ENCODE measurements around the gene CDK5RAP2.

DNA sequence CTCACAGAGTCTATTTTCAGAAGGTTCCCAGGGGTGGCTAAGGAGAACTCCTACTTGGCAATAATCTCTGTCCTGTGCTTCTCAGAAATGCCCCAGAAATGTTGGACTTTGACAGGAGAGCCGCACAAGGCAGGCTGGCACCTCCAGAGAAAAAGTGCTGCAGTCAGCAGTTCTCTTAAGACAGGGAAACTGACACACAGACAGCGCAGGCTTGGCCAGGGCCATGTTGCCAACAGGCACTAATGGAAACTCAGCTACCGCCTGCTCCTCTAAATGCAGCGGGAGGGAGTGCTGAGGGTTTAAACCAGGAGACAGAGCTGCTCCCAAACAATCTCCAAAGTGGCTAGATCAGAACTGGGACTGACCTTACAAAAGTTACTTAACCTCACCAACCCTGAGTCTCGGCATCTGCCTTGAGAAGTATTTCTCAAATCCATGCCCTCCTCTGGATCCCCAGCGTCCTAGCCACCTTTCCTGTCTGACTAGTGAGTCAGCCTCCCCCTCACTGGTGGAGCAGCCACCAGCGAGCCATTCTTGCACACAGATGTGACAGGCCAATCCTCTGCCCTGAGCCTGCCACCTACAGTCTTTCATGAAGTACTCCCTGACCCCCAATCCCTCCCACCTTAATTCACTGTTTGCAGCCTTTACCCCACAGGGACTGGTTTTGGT is 186.4 kb downstream of the CDK5RAP2 start:
- TF ChIP-seq, protein P1, sequence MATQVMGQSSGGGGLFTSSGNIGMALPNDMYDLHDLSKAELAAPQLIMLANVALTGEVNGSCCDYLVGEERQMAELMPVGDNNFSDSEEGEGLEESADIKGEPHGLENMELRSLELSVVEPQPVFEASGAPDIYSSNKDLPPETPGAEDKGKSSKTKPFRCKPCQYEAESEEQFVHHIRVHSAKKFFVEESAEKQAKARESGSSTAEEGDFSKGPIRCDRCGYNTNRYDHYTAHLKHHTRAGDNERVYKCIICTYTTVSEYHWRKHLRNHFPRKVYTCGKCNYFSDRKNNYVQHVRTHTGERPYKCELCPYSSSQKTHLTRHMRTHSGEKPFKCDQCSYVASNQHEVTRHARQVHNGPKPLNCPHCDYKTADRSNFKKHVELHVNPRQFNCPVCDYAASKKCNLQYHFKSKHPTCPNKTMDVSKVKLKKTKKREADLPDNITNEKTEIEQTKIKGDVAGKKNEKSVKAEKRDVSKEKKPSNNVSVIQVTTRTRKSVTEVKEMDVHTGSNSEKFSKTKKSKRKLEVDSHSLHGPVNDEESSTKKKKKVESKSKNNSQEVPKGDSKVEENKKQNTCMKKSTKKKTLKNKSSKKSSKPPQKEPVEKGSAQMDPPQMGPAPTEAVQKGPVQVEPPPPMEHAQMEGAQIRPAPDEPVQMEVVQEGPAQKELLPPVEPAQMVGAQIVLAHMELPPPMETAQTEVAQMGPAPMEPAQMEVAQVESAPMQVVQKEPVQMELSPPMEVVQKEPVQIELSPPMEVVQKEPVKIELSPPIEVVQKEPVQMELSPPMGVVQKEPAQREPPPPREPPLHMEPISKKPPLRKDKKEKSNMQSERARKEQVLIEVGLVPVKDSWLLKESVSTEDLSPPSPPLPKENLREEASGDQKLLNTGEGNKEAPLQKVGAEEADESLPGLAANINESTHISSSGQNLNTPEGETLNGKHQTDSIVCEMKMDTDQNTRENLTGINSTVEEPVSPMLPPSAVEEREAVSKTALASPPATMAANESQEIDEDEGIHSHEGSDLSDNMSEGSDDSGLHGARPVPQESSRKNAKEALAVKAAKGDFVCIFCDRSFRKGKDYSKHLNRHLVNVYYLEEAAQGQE (IDR thresholded peaks at IDR 0.05; ENCODE audit: insufficient replicate concordance, low read depth), result no peak
- TF ChIP-seq, protein P2, sequence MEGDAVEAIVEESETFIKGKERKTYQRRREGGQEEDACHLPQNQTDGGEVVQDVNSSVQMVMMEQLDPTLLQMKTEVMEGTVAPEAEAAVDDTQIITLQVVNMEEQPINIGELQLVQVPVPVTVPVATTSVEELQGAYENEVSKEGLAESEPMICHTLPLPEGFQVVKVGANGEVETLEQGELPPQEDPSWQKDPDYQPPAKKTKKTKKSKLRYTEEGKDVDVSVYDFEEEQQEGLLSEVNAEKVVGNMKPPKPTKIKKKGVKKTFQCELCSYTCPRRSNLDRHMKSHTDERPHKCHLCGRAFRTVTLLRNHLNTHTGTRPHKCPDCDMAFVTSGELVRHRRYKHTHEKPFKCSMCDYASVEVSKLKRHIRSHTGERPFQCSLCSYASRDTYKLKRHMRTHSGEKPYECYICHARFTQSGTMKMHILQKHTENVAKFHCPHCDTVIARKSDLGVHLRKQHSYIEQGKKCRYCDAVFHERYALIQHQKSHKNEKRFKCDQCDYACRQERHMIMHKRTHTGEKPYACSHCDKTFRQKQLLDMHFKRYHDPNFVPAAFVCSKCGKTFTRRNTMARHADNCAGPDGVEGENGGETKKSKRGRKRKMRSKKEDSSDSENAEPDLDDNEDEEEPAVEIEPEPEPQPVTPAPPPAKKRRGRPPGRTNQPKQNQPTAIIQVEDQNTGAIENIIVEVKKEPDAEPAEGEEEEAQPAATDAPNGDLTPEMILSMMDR (IDR thresholded peaks at IDR 0.05; ENCODE audit: insufficient read depth, low read length), result no peak
- TF ChIP-seq POLR2AphosphoS5 (IDR thresholded peaks at IDR 0.05; ENCODE audit: low read depth), result no peak
- no peak for TF ChIP-seq SPI1 (IDR thresholded peaks at IDR 0.05; ENCODE audit: borderline replicate concordance, low read depth)
